T47D (cell line): ENCODE results near the gene RSPH1.
A peak's percentile ranks its signal among the peaks of the same experiment; 100 is the strongest.

Experiments
- DNase-seq, 2 experiments: peaks; one replicate each; pipeline versions ENCODE4 v3.0.0 to v3.0.0-alpha.2; 2011 to 2012; ENCODE audit warnings: low read depth in 1 of 2, low spot score in 1 of 2
- JUND ChIP-seq: IDR thresholded peaks from 2 replicates; pipeline ENCODE4 v1.6.1; 2012; ENCODE audit warnings: low read depth
- in situ Hi-C: cut with HindIII; loops from 2 replicates; pipeline ENCODE4 v1.10.0; 2016; ENCODE audit warnings: low sequenced_read_pairs, low pct_unique_long_range_greater_than_20kb

RSPH1 gene

DNA sequence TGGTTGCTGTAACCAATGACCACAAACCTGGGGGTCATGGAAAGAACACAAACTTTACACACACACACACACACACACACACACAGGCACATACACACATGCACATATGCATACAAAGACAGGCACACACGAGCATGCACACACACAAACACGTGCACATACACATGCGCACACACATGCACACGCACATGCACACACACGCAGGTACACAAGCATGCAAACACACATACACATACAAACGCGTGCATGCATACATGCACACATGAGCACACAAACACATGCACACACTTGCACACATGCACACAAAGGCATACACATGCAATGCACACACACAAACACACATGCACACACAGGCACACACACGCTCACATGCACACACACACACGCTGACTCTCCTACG, 48.3 kb downstream of the RSPH1 start:
- no peak for TF ChIP-seq JUND
- in situ Hi-C loops, result no loop called here
- no peak for DNase-seq

DNA sequence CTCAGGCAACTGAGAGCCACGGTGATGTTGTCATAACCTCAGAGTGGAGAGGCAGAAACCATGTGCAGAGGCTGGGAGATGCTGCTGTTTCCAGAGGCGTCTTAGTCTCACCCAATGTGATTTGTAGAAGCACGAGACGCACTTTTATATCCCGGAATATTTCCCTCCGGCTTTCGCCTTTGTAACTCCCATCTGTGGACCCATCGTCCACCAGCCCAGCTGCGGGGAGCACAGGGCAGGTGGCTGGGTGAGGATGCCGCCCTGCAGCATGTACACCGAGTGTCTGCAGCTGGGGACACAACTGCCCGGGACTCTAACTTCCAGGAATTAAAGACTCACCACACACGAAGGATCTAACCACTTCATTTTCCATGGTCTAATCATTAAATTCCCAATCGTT, 48.8 kb downstream of the RSPH1 start:
- no peak for DNase-seq
- in situ Hi-C loops, result no loop called here
- TF ChIP-seq JUND, result no peak

DNA sequence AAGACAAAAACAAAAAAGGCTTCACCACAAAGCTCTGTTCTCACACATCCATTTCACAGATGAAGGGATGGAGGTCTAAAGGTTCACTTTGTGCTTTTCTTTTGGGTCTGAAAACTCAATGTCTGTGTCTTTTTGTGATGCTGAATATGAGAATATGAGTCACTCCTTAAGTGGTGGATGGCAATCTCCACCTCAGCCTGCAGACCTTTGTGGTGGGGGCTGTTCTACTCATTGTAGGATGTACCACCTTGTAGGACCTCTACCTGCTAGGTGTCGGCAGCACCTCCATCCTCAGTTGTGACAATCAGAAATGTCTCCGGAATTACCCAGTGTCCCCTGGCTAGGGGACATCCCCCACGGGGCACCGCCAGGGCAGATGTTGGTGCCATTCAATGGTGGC, 49.5 kb downstream of the RSPH1 start:
- in situ Hi-C loops, result no loop called here
- TF ChIP-seq JUND, result no peak
- no peak for DNase-seq

DNA sequence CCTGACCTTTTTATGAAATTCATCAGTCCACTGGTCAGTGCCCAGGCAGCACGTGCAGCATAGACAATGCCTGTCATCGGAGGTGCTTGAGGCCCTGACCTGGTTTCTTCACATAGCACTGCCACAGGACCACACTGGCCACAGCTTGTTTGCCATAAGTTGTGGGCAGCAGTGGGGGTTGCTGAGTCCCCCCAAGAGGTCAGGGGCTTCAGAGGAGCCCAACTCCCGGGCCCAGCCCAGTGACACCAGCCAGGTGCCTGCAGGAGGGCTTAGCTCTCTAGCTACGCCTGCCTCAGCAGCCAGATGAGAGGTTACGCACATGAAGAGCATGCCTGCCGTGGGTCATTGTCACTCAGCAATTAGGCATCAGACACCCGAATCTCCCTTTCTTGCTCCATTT, 50.7 kb downstream of the RSPH1 start:
- no peak for DNase-seq
- TF ChIP-seq JUND, result no peak
- in situ Hi-C loops, result no loop called here

DNA sequence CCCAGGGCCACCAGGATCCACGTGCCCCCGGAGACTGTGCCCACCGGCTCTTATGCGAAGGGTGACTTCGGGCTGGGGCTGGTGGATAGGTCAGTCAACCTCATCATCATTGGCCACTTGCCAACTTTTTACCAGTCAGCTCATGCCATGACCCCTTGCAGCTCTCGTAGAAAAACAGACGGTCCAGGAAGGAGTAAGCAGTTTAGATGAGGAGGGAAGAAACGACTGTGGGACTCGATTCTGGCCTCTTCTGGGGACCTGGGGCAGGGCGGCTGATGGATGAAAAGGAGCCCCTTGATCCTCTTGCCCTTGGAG, 51.3 kb downstream of the RSPH1 start:
- no peak for TF ChIP-seq JUND
- DNase-seq, result no peak
- in situ Hi-C loops, result no loop called here

DNA sequence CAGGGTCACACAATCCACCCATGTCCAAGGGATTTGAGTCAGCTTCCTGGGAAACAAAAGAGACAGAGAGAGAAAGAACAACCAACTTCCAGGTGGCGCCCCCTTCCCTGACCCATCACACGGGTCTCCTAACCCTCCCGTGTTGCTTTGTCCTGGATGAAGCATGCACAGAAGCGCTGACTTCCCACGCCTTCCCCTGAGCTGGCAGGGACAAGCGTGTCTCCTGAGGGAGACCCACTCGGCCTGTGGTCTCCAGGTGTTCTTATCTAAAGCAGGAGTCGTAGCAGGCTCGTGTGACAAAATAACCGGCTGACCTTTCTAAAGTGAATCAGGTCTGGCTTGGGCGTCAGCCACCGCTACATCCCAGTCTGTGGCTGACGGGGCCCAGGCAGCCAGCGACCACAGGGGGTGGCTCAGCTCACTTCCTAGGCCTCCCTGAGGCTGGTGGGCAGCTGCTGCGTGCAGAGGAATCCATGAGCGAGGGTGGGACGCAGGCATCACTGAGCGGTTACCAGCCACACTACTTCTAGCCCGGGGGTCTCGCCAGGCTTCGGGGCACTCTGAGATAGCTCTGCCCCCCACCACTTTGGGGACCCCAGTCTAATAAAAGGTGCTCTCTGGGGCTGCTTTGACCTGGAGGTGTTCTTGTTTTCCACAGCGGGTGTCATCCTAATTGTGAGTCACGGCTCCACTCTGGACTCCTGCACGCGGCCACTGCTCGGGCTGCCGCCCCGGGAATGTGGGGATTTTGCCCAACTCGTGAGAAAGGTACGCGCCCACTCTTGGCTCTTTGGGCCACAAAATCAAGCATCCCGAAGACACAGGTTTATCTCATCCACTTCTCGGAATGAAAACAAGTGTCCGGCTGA, 51.9 kb downstream of the RSPH1 start:
- no peak for TF ChIP-seq JUND
- no peak for DNase-seq
- in situ Hi-C loops, result no loop called here

DNA sequence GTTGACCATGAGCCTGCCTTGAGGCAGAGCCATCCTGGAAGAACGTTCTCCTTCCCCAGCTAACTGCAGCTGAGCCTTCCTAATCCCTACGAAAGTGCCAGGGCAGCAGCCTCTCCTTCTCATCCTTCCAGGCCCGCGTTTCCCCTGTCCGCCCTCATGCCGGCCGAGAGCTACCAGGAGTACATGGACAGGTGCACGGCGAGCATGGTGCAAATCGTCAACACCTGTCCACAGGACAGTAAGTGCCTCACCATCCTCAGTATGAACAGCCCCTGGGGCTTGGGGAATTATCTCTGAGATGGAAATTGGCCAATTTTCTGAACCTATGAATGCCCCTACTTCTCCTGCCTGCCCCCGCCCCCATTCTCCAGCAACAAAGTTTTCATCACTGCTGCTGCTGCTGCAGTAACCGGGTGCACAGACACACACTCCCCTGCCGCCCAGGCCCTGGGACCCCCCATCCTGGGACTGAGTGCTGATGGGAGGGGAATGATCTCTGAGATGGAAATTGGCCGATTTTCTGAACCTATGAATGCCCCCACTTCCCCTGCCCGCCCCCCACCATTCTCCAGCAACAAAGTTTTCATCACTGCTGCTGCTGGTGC, 52.7 kb downstream of the RSPH1 start:
- TF ChIP-seq JUND, result no peak
- in situ Hi-C loops, result no loop called here
- DNase-seq, result no peak

DNA sequence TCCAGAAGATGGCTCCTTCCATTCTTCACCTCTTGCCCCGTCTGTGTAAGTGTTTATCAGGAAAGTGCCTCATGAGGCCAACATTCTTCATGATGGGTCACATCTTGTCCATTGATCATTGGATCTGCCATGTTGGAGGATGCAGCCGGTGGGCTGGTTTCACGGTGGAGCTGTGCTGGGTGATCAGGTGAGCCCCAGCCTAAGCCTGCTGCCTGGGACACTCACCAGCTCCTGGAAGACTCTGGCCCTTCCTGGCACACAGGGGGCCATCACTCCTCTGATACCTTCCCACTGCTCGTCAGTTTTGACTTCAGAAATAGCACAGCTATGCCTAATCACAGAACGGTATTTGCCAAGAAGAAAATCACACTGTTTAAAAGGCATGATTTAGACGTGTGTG, 54.1 kb downstream of the RSPH1 start:
- in situ Hi-C loops, result no loop called here
- no peak for TF ChIP-seq JUND

DNA sequence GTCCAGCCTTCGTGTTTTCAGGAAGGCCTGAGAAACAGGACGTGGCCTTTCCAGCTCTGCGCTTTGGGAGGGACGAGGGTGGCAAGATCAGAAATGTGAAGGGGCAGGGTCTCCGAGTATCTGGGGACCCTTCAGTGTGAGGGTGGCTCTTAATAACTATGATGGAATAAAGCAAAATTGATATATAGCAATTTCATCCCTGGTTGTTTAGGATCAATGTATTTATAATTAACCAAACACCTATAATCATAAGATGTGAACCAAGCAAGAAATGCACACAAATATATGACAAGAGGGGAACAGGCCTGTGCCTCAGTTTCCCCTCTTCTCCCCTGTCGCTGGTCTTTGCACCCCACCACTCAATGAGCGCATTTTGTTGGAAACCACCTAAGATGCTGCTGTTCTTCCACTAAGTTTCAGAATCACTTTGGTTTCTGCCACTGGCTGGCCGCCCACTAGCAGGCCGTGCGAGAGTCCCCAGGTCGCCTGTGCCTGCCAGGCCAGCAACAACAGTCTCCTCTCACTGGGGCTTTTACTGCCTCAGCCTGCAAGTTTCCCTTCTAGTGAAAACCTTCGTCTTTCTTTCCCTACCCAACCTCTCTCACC, 55.7 kb downstream of the RSPH1 start:
- DNase-seq, result no peak
- TF ChIP-seq JUND, result no peak
- in situ Hi-C loops, result no loop called here

More for the DNA sequence above, 54.1 kb downstream of the RSPH1 start:
- DNase-seq, result no peak

DNA sequence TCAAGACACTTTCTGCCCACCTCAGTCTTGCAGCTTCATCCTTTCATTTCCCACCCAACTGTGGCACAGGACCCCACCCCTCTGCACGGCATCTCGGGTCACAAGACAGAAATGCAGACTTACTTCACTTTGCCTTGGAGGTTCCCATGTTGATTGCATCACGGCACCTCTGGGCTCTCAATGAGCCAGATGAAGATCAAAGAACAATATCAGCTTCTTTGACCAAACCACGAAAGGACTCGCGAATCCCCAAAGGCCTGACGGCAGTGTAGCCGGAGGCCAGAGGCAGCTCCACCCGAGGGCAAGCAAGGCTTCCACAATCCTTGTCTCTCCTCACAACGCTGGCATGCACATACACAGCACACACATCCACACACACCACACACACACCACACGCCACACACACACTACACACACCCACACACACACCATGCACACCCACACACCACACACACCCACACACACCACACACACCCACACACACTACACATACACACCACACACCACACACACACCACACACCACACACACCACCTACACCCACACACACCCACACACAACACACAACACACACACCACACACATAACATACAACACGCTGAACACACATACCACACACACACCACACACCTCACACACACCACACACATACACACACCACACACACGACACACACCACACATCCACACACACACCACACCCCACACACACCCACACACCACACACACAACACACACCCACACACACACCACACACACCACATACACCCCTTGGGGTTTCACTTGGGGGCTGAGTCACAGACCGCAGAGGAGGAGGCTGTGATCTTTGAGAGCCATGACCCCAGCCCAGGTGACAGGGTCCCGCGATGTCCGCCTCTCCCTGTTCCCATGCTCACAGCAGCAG, 56.5 kb downstream of the RSPH1 start:
- no peak for DNase-seq
- TF ChIP-seq JUND, result no peak

DNA sequence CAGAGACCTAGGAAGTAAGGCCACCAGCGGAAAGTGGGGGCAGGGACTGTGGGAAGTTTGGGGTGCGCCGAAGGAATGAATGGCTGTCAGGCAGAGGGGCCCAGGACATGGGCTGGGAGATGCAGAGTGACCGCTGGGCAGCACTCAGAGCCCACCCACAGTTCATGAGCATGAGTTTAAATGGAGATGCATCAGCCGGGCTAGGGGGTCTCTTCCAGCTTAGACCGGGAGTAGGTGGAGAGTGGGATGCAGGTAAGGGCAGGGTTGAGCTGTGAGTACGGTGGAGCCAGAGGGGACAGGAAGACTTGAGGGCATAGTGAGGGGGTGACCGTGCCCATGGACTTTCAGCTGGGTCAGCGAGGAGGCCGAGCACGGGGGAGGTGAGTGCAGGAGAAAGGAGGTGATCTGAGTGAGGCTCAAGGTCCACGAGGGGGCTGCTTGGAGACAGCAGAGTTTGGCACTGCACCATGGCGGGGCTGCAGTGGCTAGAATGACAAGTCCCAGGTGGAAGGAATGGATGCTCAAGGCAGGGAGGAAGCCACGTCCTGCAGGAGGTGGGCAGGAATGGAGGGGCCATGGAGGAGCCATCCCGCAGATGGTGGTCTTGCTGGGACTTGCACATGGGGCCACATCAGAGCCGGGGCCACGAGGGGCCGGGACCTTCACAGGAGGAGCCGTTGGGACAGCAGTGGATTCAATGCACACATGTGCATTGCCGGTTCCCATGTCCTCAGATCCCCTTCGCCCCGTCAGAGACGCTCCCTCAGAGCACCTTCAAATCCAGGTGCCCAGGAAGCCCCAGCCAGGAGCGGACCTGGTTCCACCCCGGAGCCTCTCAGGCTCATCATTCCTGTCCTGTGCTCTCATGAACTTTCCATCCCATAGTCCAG, 57.5 kb downstream of the RSPH1 start:
- no peak for DNase-seq
- in situ Hi-C loops, result no loop called here
- TF ChIP-seq JUND, result no peak

More for the DNA sequence above, 56.5 kb downstream of the RSPH1 start:
- in situ Hi-C loops, result no loop called here

DNA sequence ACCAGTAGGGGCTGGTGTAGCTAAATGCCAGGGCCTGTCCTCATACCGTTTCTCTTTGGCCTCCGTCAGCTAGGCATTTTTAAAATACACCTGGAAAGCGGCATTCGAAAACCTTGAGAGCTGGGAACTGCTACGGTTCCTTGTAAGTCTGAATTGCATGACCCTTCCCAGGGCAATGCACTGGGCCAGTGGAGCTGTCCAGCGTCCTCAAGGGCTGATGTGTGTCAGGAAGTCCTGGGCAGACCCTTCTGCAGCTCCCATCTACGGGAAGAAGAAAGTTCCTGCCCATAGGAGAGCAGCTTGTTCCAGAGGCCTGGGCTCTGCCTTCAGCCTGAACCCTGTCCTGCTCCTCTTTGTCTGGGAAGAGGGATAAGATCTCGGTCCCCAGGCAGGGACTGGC, 58.2 kb downstream of the RSPH1 start:
- no peak for TF ChIP-seq JUND
- in situ Hi-C loops, result no loop called here
- DNase-seq, result peak; percentile 66 to 77
